CD4-positive, alpha-beta T cell treated with Interleukin-17A for 1 hour (primary cell): ENCODE results near the gene MARF1.
A peak's percentile ranks its signal among the peaks of the same experiment; 100 is the strongest.
"Not testable (repeated sequence)": the region's sequence is repeated elsewhere in the genome, so short reads cannot be mapped to it uniquely, and the experiment has no call there.

ENCODE experiments used
- DNase-seq: peaks from one replicate; pipeline ENCODE4 v3.0.0-alpha.2; 2020

The MARF1 gene

DNA sequence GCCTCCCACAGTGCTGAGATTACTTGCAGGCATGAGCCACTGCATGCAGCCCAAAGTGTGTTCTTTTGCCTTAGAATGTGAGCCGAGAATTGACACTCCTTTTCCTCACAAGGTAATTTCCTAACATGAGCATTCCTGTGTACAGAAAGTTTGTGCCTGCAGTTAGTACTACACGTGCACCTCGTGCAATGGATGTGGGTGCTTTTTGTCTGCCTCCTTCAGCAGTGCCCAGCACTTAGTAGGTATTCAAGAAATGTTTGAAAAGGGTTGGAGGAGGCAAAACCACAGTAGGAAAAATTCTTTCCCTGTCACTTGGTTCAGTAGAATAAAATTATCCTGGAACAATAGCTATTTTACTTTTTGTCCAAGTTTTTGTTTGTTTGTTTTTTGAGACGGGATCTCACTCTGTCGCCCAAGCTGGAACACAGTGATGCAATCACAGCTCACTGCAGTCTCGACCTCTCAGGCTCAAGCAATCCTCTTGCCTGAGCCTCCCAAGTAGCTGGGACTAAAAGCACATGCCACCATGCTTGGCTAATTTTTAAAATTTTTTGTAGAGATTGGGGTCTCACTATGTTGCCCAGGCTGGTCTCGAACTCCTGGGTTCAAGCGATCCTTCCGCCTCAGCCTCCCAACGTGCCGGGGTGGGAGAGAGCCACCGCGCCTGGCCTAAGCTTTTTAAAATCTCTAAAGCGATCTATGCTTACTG lies 9.5 kb upstream of the MARF1 start:
- no peak for DNase-seq

DNA sequence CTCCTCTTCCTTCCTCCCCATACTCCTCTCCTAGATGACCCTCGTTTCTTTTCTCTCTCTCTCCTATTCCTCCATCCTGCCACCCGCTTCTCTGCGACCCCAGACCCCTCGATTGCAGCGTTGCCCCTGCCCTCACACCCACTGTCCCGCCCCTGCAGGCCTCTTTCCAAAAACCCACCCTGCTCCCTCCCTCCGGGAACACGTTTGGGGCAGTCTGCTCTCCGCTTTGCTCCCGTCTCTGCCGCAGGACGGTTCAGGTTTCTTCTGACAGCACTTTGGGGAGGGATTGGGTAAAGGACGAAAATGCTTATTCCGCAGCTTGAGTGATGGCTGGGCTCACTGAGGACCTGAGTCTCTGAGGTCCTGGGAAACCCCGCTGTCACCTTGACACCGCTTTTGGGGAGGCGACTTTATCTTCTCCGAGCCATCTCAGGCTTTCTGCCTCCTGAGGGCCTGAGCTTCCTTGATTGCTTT lies 7.8 kb upstream of the MARF1 start:
- DNase-seq = peak; percentile 67

DNA sequence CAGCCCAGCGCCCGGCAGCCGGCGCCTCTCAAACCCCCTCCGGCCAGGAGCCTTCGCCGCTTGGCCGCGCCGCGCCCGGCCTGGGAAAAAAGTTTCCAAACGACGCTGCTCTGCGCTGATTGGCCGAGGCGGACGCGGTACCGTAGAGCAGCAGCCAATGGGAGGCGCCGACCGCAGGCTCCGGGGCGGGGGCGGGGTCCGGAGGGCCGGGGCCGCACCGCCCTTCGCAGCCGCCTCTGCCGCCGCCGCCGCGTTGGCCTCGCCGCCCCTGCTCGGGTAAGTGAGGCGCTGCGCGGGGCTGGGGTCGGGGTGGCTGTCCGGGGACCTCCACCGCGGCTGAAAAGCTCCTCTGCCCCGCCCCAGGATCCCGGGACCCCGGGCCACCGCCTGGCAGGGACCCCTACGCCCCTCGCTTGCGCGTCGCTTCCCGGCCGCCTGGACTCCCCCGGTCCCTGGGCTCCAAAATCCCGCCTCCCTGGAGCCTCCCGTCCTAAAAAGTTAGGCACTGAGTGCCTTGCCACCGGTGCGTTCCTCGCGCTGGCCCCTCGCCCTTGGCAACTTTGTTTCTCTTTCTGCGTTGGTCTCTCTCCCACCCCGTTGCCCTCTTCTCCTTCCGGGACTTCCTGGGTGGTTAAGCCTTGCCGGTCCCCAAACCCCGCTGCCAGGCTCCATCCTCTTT lies 7.2 kb upstream of the MARF1 start, which contains the start of gene NDE1:
Gene NDE1 (plus strand): TSS at position 227 of the 679 bp plus-strand sequence. CDS start 14,534 bp downstream, outside the sequence.
- peak; percentile 88 for DNase-seq

DNA sequence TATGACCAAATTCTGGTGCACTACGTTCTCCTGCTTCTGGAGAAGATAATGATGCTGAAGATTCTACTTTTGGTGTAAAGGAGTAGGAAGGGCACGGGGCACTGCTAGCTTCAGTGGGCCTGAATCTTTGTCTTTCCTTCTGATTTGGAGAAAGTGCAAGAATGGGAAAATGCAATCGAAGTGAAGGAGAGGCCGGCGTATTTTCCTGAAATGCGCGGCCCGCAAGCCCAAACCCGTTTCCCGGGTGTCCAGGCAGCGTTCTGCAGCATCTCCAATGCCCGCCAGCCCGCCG lies 6.7 kb upstream of the MARF1 start:
- DNase-seq = no peak

DNA sequence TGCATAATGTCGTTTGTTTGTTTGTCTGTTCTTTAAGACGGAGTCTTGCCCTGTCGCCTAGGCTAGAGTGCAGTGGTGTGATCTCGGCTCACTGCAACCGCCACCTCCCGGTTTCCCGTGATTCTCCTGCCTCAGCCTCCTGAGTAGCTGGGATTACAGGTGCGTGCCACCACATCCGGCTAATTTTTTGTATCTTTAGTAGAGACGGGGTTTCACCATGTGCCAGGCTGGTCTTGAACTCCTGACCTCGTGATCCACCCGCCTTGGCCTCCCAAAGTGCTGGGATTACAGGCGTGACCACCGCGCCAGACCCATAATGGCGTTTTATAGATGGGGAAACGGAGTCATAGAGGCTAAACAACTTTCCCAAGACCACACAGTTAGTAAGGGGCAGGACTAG lies 6.4 kb upstream of the MARF1 start:
- DNase-seq = not testable (repeated sequence)

DNA sequence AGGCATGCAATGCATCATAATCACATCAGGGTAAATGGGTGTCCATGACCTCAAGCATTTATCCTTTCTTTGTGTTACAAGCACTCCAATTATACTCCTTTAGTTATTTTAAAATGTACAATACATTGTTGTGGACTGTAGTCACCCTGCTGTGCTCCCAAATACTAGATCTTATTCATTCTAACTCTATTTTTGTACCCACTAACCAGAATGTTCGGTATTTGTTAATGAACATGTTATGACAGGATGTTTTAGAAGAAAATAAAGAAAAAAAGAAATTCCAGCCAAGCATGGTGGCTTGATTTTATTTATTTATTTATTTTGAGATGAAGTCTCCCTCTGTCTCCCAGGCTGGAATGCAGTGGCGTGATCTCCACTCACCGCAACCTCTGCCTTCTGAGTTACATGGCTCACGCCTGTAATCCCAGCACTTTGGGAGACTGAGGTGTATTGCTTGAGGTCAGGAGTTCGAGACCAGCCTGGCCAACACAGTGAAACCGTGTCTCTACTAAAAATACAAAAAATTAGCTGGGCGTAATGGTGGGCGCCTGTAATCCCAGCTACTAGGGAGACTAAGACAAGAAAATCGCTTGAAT lies 5.3 kb upstream of the MARF1 start:
- DNase-seq = no peak

DNA sequence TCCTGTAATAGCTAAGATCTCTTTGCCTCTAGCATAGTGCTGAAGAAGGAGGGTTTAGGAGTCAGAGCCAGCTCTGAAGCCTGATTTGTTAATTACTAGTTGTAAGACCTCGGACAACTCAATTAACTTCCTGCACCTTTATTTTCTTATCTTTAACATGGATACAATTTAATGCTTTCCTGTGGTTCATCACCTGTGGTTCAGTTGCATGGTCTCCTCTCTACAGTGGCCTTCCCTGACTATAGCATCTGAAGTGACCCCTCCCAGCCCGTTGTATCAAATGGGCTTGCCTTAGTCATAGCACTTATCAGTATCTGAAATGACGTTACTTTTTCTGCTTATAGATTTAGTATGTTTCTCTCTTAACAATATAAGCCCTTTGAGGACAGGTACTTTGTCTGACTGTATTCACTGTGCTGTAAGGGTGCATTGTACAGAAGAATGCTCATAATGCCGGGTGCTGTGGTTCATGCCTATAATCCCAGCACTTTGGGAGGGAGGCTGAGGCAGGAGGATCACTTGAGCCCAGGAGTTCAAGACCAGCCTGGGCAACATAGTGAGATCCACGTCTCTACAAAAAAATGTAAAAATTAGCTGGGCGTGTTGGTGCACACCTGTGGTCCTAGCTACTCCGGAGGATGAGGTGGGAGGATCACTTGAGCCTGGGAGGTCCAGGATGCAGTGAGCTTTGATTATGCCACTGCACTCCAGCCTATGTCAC lies 4.5 kb upstream of the MARF1 start:
- no peak for DNase-seq

DNA sequence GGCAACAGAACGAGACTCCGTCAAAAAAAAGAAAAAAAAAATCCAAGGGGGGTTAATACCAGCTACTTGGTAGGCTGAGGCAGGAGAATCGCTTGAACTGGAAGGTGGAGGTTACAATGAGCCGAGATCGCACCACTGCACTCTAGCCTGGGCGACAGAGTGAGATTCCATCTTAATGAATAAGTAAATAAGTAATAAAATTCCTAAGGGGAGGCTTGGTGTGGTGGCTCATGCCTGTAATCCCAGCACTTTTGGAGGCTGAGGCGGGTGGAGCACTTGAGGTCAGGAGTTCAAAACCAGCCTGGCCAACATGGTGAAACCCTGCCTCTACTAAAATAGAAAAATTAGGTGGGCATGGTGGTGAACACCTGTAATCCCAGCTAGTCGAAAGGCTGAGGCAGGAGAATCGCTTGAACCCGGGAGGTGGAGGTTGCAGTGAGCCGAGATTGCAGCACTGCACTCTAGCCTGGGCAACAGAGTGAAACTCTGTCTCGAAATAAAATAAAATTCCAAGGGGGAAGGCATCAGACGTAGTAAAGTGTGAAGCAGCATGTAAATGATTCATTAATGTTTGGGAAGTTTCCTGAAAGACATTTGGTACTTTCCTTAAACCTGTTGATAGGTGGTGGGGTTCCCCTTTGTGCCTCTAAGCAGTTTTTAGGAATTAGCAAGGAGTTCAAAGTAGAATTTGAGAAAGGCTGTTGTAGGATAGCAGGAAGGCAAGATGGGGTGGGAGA lies 3.8 kb upstream of the MARF1 start:
- not testable (repeated sequence) for DNase-seq

DNA sequence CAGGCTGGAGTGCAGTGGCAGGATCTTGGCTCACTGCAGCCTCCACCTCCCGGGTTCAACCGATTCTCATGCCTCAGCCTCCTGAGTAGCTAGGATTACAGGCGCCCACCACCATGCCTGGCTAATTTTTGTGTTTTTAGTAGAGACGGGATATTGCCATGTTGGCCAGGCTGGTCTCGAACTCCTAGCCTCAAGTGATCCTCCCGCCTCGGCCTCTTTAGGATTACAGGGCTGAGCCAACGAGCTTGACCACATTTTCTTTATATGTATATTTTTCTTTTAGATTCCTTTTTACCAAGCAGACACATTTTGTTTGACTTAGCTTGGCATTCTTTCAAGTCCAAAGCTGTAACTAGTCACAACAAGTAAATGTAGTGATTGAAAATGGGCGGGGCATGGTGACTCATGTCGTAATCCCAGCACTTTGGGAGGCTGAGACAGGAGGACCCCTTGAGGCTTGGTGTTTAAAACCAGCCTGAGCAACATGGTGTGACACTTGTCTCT lies 2.1 kb upstream of the MARF1 start:
- DNase-seq = not testable (repeated sequence)

DNA sequence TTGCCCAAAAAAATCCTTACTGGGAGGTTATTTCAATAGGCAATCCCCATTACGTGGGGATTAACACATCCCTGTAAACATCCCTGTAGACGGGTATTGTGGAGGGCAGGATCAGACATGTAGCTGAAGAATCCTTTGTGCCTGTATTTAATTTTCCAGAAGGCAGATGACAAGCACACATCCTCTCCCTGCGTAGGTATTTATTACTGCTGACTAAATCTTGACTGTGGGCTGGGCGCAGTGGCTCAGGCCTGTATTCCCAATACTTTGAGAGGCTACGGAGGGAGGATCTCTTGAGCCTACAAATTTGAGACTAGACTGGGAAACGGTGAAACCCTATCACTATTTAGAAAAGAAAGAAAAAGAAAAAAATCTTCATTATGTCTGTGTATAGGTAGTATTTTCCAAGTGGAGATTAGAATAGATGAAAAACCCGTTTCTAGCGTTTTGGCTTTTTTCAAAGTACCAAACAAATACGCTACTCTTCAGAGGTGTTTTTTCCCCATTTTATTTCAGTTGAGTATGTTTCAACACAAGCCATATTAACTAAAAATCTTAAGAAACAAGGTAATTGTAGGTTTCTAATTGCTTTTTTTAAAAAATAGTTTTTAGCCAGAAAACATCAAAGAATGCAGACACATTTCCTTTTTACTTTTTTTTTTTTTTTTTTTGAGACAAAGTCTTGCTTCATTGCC lies 1.5 kb upstream of the MARF1 start:
- no peak for DNase-seq

DNA sequence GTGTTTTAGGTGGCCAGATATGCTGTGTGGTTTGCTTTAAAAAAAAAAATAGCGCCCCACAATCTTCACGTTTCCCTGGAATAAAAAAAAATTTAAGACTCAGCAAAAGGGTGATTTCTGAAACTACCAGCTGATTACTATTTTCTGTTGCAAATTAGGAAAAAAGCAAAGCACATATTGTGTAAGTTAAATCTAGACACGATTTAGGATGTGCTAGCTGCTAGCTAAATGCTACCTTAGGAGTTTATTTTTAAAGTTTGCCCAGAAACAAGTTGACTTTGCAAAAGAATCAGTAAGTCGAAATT lies 944 bp upstream of the MARF1 start:
- DNase-seq = no peak

DNA sequence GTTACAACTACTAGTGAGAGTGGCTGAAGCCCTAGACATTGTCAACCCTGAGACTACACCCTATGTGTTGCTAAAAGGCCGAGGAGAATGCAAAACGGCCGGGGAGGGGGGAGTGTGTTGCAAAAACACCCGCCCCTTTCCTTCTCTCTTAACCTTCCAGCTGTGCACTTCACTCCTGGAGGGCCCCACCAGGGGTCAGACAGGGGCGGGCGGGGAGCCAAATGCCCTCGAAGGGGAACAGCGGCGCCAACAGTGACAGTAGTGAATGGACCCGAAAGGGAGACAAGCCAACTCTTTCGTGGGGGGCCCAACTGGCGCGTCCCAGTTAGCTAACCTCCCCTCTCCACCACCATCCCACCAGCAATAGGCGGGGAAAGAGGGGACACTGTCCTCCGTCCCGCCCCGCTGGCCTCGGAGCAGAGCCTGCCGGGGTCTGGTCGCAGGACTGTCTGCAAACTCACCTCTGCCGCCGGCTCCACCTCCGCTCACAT lies 352 bp downstream of the MARF1 start:
- peak; percentile 88 for DNase-seq

DNA sequence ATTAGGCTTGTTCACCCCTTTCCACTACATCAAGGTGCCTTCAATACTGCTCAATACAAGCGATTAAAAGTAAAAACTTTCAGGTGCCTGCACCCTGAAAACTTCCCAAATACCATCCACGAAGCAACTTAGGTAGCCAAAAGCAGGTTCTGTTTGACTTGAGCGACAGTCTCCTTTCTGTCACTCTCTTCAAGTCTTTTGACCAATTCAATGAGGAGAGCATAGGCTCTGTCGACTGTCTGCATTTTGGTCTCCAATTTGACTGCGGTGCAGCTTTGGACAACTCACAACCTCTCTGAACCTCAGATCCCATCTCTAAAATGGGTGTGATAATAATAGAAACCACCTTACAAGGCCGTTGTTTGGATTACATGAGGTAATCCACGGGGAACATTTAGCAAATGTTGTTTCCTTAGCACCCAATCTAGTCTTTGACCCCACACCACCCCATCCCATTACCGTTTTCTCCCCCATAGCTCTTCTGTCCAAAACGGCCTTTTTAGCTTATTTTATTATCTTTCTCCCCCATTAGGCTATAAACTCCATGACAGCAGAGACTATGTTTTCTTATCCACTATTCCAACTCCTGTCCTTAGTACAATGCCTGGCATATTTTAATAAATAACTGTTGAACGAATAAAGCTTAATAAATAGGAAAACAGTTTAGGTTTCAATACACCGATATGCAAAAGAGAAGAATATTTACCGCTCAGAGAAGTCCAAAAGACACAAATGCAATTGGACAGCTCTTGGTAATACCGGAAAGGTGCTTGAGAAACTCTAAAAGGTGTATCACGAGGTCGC lies 999 bp downstream of the MARF1 start:
- DNase-seq = no peak

DNA sequence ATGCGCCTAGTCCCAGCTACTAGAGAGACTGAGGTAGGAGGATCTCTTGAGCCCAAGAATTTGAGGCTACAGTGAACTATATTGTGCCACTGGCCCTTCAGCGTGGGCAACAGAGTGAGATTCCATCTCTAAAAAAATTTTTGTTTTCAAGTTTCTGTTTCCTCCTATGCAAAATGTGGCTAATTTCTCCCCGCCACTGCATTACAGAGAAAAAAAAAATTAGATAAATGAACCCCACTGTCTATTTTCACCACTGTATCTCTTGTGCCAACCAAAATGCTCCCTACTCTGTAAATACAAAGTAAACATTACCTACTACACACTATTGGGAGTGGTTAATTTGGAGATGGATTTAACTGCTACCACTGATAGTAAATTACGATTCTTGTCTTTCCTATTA lies 2.0 kb downstream of the MARF1 start:
- no peak for DNase-seq

DNA sequence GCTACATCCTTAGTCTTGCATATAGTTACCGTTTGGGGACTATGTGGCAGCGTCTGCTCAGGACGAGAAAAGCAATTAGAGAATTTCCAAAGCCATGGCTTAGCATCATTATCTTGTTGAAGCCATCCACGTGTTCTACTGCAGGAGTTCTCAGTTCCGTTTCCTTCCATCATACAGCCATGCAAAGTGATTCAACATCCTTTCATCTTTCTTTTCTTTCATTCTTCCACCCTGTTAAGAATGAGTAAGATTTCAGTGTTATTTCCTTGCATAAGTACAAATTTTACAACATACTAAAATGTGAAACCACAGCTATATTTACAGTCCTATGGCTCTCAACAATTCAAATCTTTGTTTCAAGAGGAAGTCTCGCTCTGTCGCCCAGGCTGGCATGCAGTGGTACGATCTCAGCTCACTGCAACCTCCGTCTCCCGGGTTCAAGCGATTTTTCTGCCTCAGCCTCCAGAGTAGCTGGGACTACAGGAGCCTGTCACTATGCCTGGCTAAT lies 3.8 kb downstream of the MARF1 start:
- peak; percentile 33 for DNase-seq

DNA sequence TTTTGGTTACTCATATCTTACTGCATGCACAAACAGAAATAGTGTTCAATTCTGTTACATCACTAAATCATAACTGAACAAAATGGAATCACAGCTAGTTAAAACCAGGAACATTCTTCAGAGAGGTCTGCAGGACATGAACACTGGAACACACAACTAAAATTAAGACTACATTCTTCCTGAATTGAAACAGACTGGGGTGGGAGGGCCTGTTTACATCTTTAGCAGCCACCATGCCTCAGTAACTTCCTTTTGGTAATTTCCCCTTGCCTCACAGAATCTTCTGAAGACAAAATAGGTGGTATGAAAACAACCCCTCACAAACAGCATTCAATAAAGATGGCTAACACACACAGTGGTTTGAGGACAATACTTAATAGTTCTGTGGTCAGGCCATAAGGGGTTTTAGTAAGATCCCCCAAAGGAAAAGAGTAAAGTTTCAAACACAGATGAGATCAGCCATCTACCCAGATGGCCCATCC lies 6.5 kb downstream of the MARF1 start:
- DNase-seq = peak; percentile 65

DNA sequence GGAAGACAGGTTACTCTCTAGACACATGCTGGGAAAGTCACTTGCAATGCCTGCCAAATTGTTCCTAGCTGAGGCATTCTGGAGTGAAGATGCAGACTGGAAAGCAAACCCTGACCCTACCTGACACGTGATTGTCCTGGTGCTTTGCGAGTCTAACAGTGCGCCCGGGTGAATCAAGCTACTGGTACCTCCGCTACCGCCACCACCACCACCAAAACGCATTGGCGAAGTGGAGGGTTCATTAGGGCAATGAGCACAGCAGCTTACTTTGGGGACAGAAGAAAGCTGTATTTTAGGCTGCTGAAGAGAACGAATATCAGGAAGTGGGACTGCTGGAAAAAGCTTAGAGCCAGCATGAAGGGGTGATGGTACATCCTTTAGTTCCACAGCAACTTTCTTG lies 7.0 kb downstream of the MARF1 start:
- DNase-seq = no peak

DNA sequence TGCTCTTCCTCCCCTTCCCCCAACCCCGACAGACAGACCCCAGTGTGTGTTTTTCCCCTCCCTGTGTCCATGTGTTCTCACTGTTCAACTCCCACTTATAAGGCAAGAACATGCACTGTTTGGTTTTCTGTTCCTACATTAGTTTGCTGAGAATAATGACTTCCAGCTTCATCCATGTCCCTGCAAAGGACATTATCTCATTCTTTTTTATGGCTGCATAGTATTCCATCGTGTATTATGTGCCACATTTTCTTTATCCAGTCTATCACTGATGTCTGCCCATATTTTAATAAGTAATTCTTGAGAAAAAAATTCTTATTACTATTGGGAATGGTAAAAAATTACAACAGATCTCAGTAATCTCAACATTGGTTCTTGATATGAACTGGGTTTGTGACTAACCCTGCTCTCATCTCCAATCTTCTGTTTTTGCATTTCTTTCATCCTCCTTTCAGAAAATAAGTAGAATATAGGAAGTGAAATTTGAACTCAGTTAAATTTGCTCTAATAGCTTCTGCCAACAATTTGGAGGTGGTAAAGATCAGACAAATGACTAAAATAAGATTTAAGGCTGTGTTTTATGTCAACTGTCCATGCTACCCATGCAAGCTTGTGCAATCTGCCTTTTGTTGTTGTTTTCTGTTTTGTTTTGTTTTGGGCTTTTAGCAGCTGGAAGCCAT lies 11.1 kb downstream of the MARF1 start:
- DNase-seq = no peak

DNA sequence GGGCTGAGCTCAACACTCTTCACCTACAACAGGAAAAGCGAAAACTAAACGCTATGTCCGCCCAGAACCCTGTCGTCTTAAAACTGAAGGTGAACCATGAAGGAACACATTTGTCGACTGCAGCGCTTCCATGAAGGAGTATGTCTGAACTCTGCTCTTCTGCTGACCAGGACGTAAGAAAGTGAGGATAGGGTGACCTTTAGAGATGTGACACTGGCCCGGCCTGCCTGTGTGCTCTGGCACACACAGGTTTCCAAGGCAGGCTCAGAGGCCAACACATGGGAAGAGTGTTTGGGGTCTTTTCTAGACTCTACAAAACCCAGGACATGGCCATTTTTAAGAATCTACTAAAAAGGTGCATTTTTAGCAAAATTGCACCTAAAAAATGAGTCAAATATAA lies 21.1 kb downstream of the MARF1 start:
- DNase-seq = no peak

DNA sequence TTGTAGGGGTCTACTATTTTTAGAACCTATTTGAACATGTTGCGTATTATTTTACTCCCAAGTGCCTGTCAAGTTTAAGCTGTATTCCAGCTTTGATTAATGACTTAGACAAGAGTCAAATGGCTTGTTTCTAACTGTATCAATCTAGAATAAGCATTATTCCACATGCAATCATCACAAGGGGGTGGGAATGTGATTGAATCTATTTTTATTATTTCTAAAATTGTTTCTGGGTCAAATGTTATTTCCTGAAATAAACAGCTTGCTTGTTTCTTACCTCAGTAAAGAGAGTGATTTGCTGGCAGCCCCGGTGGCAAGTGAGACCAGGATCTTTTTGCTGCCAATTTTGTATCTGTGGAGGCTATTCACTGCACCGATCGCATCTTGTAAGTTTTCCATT lies 21.5 kb downstream of the MARF1 start:
- no peak for DNase-seq
